ENCODE results near the gene DNAJB6. TPM values are rescaled to one million over a fixed set of nuclear protein-coding genes. Genes with fewer than 3 reads are reported as not detected.

The DNAJB6 gene
- 88.6 and 96.8 TPM in 2 replicates for total RNA-seq

GRCh38 chr7:157336383-157337315 is at the start of gene DNAJB6:
DNAJB6 (plus strand) TSS chr7:157337004; CDS start chr7:157358573, 21,569 bp downstream.

Other genes starting within 250 kb of the DNAJB6 start
- 74.3 and 75.1 TPM in 2 replicates for gene UBE3C, start 198.1 kb upstream of the DNAJB6 start, total RNA-seq